Inferior parietal cortex (tissue), 1 donor: Measurements from ENCODE around the gene LFNG.
A peak's percentile ranks its signal among the peaks of the same experiment; 100 is the strongest.

ENCODE experiments used
- DNase-seq: peaks from one replicate; pipeline ENCODE4 v3.0.0-alpha.2; 2016; ENCODE audit errors: extremely low spot score

Gene LFNG, protein sequence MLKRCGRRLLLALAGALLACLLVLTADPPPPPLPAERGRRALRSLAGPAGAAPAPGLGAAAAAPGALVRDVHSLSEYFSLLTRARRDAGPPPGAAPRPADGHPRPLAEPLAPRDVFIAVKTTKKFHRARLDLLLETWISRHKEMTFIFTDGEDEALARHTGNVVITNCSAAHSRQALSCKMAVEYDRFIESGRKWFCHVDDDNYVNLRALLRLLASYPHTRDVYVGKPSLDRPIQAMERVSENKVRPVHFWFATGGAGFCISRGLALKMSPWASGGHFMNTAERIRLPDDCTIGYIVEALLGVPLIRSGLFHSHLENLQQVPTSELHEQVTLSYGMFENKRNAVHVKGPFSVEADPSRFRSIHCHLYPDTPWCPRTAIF

DNA sequence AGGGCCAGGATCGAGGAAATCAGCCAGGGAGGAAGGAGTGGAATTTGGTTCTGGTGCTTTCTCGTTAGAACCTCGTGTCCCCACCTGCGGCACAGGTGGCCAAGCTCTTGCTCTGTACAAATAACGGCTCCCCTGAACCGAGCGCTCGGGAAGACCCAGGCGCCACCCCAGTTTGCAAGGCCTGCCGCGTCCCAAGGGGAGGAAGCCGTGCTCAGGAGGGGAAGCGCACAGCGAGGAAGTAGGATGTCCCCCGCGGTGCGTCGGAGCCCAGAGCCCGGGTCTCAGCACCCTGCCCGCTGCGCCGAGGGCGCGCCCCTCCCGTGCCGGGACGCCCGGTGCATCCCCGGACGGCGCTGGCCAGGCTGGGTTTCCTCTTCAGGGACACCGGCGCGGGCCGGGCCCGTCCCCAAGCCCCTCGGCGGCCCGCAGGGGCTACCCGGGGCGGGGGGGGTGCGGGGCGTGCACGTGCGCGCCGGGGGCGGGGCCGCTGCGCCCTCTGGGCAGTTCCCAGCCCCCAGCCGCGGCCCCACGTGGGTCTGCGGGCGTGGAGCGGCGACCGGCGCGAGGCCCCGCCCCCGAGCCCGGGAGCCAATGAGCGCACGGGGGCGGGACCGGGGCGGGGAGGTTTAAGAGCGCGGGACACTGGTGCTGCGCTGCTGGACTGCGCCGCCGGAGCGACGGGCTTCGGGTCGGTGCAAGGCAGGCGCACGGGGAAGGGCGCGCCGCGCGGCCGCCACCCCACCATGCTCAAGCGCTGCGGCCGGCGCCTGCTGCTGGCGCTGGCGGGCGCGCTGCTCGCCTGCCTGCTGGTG lies at the start of gene LFNG:
LFNG (plus strand) TSS at position 656 of the 812 bp plus-strand sequence; CDS start at position 744, 88 bp downstream.
- peak; percentile 85 for DNase-seq

DNA sequence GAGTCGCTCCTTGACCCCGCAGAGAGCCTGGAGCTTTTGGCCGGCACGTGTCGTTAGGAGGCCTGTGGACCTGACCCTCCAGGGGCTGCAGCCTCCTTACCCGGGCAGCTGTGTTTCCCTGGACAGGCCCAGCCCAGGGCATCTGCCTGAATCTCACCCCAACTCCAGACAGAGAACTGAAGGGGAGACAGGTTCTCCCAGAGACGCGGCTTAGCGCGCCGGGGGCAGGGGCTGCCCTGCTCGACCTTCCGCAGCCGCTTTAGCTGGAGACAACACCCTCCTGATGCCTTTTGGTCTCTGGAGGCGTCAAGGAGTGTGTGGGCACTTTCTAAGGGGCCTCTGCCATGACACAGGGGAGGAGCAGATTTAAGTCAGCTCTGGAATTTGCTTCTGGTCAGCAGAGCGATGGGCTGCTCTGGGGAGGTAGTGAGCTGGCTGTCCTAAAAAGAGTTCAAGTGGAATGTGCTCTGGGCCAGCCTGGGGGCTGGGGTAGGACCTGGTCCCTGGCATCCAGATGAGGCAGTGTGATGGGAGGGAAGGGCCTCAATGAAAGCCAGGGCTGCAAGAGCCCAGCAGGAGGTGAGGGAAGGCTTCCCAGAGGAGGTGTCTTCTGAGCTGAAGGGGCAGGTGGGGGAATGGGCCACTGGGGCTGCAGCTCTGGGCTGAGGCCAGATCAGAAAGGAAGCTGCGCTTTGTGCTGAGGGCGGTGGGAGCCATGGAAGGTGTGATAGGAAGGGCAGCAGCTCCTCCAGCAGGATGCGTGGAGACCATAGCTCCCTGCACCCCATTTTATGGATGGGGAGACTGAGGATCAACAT lies 49.2 kb upstream of the LFNG start:
- no peak for DNase-seq

DNA sequence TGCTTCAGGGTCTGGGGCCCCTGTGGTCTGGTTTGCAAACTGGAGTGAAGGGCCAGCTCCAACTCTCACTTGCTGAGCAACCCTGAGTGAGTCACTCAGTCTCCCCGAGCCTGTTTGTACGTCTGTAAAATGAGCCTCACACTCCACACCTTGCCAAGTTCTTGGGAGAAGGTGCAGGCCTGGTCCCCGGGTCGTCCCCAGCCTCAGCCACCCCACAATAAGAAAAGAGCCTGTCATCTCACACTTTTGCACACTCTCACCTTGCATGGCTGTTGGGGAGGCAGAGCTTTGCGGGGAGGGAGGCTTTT lies 48.6 kb upstream of the LFNG start:
- DNase-seq: no peak

DNA sequence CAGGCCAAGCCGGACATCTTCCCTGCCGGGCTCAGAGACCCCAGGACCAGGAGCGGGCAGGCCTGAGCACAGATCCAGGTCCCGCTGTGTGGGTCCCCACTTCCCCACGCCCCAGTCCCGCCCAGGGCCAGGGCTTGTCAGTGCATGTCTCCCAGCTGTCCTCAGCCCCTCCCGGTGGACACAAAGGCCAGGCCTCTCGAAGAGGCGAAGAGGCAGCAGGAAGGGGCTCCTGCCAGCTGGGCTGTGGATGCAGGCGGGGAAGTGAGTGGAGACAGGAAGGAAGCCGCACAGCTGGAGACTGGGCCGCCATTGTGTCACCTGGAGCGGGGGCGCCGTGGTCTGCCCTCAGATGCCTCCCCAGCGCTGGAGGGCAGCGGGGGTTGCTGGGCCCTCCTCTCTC lies 48.2 kb upstream of the LFNG start:
- no peak for DNase-seq

DNA sequence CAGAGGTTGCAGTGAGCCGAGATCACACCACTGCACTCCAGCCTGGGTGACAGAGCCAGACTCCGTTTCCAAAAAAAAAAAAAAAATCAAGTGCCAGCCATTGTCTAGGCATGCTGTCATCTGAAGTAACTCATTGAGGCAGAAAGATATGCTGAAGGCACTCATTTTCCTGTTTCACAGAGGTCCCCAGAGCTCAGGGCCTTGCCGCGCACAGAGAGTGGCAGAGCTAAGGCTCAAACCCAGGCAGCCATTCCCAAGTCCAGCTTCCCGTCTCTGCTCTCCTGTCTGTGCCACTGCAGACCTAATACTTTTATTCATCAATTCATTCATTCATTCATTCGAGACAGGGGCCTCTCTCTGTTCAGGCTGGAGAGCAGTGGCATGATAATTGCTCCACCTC lies 46.8 kb upstream of the LFNG start:
- DNase-seq: no peak

DNA sequence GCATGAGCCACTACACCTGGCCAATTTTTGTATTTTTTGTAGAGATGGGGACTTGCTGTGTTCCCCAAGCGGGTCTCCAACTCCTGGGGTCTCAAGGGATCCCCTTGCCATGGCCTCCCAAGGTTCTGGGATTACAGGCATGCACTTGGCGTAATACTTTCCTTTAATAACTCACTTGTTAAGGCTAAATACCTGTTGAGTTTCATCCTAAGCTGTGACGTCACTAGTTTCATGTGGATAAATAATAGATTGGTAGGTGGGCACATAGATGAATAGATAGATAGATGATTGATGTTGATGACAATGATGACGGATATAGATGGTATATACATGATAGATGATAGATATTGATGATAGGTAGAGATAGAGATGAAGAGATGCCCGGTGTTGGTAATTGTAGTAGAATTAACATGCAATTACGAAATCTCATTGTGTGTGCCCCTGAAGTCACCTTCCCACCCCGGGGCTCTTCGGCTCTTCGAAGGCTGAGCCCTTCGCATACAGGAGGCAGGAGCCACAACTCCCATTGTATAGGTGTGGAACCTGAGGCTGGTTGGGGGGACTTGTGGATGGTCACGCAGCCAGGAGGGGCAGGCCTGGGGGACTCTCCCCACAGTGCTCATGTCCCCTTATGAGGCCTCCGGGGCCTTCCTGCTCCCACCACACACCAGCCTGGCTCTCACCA lies 45.9 kb upstream of the LFNG start:
- DNase-seq: no peak

DNA sequence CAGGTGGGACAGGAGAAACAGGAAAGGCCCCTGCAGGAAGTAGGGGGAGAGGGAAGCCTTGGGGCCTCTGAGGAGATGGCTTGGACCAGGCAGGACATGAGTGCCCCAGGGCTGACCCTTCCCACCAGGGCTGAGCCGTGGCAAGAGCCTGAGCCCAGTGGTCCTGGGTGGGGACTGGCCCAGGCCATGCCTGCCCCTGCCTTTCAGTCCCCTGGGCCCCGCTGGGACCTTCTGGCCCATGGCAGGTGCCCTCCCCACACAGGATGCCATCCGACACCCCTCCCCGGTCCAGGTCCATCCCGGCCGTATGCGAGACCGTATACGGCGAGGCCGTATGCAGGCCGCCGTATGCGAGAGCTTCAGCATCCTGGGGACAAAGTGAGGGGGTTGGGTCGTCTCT lies 45.4 kb upstream of the LFNG start:
- no peak for DNase-seq

DNA sequence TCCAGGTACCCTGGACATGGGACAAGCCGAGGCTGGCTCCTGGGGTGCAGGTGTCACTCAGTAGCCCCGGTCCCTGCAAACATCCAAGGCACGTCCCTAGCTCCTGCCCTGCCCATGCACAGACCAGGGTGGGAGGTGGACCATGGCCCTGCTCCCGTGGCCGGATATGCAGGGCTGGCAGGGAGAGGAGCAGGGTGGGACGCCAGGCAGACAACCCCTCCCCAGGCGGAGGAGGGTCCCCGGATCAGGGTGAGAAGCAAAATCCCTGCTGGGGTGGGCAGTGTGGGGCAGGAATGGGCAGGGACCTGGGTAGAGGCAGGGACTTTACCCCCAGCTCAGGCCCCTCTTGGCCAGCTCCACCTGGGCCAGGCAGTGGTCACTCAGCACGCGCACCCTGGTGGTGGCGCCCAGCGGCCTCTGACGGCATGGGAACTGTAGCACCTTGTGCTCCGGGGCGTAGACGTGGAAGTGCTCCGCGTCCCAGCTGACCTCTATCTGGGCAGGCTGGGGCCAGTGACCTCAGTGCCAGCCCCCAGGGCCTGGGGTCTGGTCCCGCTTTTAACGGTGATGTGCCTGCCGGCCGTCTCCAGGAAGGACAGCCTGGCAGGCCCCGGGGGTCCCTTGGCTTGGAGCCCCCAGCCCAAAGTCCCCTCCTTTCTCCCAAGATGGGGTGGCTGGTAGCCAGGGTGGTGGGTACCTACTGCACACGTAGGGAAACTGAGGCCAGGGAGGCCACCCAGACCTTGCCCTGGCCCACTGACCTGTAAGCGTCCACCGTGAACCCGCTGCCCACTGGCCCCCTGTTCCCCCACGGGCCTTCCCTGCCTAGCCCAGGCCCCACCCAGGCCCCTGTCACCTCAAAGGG lies 44.5 kb upstream of the LFNG start:
- DNase-seq: no peak

DNA sequence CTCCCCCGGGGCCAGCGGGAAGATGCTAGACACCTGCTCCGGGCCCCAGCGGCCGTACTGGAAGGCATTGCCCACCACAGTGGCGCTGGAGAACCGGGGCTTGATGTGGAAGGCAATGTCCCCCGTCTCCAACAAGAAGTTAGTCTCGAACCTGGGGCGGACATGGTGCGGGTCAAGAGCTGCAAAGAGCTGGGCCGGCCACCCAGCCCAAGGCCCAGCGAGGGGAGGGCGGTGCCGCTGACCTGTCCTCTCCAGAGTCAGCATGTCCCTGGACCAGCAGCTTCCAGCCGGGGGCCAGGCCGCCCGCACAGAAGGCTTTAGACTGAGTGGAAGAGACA lies 43.9 kb upstream of the LFNG start:
- no peak for DNase-seq

DNA sequence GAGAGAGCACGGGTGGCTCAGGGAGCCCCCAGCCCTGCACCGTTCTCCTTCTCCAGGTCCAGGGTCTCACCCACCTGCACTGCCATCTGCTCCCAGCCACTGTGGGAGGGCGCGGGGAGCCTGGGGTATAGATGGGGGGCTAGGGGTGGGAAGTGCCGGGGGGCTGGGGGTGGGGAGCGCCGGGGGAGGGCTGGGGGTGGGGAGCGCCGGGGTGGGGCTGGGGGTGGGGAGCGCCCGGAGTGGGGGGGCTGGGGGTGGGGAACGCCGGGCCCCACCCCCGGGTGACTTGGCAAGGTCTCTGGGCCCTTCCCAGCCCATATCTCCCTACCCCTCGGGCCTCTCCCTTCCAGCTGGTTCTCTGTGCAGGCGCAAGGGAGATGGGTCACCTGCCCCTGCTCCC lies 43.3 kb upstream of the LFNG start, which contains the start of gene GRIFIN:
GRIFIN (minus strand) TSS at position 101 of the 400 bp plus-strand sequence; CDS start at position 86, 15 bp downstream.
- no peak for DNase-seq

DNA sequence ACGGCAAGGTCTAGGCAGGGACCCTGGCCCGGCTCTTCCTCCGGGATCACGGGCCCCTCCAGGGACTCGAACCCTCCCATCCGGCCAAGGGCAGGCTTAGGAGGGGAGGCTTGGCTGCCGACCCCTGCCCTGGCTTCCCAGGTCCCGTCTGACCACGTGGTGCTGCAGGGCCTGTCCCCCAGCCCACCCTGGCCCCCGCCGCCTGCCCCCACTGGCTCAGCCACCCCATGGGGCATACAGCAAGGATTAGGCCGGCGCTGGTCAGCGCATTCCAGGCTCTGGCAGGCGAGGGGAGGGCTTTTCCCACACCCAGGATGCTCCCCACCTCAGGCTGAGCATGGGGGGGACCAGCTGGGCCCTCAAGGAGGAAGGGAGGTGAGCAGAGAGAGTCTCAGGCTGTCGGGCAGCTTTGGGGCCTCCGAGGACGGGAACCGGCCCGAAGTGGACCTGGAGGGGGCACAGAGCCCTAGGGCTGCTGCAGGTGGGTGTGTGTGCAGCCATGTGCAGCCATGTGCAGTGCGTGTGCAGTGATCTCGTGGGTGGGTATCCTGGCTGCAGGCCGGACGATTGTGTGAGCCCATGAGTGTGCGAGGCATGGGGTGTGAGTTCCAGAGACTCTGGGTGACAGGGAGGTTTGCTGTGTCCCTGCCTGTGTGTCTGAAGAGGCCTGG lies 42.7 kb upstream of the LFNG start:
- no peak for DNase-seq

DNA sequence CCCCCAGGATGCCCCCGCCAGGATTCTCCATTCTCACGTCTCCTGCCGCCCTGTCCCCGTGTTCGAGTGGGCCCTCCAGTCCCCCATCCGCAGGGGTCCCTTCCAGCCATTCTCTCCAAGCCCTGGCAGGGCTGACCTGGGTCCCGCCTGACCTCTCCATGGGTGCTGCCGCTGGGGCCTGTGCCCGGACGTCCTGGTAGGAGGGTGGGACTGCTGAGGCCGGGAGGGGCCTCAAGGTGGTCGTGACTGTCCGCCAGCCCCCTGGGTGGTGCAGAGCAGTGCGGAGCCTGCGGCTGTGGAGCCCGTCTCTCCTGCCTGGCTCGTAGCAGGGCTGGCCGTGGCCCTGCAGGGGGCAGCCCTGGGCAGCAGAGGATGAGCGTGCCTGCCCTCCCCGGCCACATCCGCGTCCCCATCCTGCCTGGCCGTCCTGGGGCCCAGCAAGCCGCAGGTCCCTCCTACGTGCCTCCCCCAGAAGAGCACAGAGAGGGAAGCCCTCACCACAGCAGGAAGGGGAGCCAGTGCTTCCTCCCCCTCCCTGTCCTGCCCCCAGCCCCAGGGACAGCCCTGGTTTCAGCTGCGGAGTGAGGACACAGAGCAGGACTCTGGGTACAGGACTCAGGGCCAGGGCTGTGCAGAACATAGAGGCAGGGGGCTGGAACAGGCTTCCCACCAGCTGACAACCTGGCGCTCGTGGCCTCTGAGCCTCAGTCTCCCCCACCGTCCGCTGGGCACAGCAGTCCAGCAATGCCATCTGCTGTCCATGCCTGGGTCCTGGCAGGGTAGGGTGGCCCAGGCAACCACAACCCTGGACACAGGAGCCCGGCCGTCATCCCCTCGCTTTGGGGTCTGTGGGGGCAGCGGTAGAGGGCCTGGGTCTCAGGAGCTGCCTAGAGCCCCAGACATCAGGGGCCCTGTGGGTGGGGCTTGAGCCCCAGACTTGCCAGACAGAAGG lies 41.9 kb upstream of the LFNG start:
- peak; percentile 26 for DNase-seq

DNA sequence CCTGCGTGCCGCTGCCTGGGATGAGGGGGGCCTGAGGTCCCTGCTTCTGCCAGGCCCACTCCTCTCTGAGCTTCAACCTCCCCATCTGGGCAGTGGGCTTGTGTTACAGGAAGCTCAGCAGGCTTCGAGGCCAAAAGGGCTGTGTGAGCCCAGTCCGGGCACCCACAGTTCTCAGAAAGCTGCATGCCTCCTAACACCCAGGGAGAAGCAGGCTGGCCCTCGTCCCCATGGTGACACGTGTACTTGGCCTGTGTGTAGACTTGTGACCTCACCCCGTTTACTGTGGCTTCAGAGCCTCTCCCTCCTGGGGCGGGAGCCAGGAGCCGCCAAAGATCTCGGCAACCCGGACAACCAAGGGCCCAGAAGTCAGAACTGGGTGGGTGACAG lies 41.2 kb upstream of the LFNG start:
- no peak for DNase-seq

DNA sequence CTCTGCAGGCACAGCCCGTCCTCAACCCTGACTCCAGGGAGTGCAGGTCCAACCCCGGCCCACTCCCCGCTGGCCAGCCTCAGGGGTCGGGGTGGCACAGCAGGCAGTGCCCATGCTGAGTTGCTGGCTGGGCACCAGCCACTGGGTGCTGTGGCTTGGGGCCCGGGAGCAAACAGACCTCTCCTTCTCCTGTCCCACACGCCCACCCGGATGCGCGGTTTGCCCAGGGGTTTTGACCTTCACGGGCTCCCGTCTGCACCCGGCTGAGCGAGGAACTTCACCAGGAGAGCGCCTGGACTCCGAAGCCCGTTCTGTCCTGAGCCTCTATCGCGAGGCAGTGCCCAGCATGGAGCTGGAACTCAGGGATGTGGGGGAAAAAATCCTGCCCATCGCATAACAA lies 40.8 kb upstream of the LFNG start:
- DNase-seq: no peak

DNA sequence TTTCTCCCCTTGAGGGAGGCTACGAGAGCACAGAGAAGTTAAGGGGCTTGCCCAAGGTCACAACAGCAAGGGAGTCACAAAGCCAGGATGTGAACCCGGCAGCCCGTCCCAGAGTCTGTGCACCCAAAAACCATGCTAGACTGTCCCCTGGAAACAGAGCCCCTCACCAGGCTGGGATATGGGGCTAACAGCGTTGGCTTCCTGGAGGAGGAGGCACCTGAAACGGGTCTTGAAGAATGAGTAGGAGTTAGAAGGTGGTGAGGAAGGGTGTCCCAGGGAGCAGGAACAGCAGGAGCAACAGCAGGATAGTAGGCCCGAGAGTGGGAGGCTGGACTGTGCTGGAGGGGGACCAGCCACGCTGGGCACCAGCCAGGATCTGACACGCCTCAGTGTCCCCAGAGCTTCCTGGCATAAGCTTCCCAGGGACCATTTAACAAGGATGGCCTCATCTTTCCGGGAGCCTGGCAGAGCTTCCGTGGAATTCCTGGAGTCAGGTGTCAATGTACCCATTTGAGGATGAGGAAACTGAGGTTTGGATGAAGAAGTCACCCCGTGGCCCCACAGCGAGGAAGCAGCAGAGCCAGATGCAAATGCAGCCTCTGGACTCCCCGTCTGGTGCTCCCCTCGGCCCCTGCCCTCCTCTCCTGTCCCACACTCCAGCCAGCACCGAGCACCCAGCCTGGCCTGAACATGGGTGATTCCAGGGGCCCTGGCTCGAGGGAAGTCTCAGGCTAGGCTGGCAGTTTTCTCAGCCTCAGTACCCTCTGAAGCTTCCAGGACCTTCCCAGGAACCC lies 40.1 kb upstream of the LFNG start:
- no peak for DNase-seq

DNA sequence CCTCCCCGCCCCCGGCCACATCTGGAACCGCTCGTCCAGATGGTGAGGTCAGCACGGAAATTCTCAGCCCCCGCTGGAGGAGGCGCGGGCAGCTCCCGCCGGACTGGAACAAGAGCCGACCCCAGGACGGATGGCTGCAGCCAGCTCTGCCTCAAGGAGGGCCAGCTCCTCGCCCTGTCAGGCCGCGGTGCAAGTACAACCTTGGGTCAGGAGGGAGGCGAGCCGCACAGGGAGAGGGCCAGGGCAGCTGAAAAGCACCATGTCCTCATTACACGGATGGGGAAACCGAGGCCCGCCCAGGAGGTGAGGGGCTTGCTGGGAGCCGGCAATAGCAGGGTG lies 39.5 kb upstream of the LFNG start:
- DNase-seq: no peak

DNA sequence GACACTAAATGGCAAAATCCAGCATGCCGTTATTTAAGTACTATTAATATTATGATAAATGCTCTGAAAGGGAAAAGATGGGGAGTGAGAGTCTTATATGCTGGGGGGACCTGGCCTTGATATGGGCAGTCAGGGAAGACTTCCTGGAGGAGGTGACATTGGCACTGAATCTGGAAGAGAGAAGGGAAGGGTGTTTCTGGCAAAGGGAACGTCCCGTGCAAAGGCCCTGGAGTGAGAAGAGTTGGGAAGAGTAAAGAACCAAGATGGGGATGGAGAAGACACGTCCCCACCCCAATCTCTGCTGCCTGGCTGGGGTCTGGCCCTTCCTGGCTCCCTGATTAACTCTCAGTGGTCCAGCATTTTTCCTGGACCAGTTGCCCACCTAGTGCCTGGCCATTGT lies 38.4 kb upstream of the LFNG start:
- DNase-seq: no peak

DNA sequence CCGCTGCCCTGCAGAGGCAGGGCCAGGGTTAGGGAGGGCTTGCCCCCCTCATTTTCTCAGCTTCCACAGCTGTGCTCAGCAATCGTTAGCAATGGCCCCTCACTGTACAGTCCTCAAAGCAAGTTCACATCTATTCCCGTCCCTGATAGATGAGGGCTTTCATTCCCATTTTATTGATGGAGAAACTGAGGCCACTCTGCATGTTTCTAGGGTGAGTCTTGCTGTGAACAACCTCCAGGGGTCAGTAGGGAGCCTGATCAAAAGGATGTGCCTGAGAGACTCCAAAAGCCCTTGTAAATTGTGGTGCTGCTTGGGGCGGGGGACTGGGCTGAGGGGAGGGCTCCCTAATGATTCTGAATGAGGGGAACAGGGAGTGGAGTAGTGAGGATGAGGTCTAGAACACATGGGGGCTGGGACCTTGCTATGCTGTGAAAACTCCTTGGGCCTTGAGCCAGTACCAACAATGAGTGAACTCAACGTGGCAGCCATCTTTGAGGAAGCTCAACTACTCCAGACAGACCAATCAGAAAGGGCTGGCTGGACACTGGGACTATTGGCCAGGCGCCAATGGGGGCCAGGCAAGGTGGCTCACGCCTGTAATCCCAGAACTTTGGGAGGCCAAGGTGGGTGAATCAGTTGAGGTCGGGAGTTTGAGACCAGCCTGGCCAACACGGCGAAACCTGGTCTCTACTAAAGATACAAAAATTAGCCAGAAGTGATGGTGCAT lies 36.7 kb upstream of the LFNG start:
- DNase-seq: no peak
